Gastrocnemius medialis (tissue), 4 donors: Measurements from ENCODE around the gene RTKN2. TPM values are rescaled to one million over a fixed set of nuclear protein-coding genes. Genes with fewer than 3 reads are reported as not detected.

Source experiments
- ATAC-seq, 2 donors: fragments of 150-250 bp; one replicate each; pipeline ENCODE4 v1.9.1; 2016
- DNase-seq, 2 donors: peaks; one replicate each; pipeline ENCODE4 v3.0.0-alpha.2; 2019
- H3K27ac ChIP-seq, 4 donors: fragments of 200-600 bp; sonication (generic); 1 replicate in 1 of 4; 2 replicates in 3 of 4; pipeline ENCODE4 v1.5.1; 2016 to 2018; ENCODE audit warnings: mild to moderate bottlenecking in 2 of 4, moderate library complexity in 1 of 4
- H3K27me3 ChIP-seq, 3 donors: fragments of 200-600 bp; sonication (generic) in 2 of 3; 1 replicate in 1 of 3; 2 replicates in 2 of 3; pipeline versions ENCODE4 v1.5.1 to v1.6.0; 2016 to 2019; ENCODE audit warnings: mild to moderate bottlenecking in 1 of 3, moderate library complexity in 1 of 3
- H3K36me3 ChIP-seq, 2 donors: fragments of 200-600 bp; sonication (generic) in 1 of 2; one replicate each; pipeline ENCODE4 v1.5.1; 2017 to 2018
- H3K4me1 ChIP-seq, 2 donors: fragments of 200-600 bp; sonication (generic) in 1 of 2; one replicate each; pipeline ENCODE4 v1.5.1; 2016 to 2017; ENCODE audit warnings: mild to moderate bottlenecking in 2 of 2
- H3K4me3 ChIP-seq, 4 donors: fragments of 200-600 bp; sonication (generic) in 3 of 4; 1 replicate in 1 of 4; 2 replicates in 3 of 4; pipeline ENCODE4 v1.5.1; 2016 to 2019; ENCODE audit warnings: mild to moderate bottlenecking in 2 of 4
- H3K9me3 ChIP-seq, 3 donors: fragments of 200-600 bp; sonication (generic) in 2 of 3; 1 replicate in 1 of 3; 2 replicates in 2 of 3; pipeline ENCODE4 v1.5.1; 2016 to 2019
- CTCF ChIP-seq, 5 experiments: fragments of 450-650 bp in 3 of 5; fragments of 200-600 bp in 2 of 5; sonication (generic) in 2 of 5; IDR thresholded peaks in 4 of 5; conservative IDR thresholded peaks in 1 of 5; 1 replicate in 4 of 5; 2 replicates in 1 of 5; pipeline ENCODE4 v1.5.1; 2016 to 2019; ENCODE audit warnings: antibody characterized with exemption in 5 of 5, mild to moderate bottlenecking in 3 of 5, moderate library complexity in 3 of 5
- POLR2A ChIP-seq, 2 donors: fragments of 450-650 bp; IDR thresholded peaks; one replicate each; pipeline ENCODE4 v1.6.1; 2017; ENCODE audit warnings: antibody characterized with exemption in 2 of 2, mild to moderate bottlenecking in 2 of 2, moderate library complexity in 2 of 2
- in situ Hi-C, 4 donors: fragments of 200-750 bp; cut with MboI; loops; one replicate each; pipeline versions ENCODE4 v1.15.0 to v1.8.0; 2017; ENCODE audit warnings: low sequenced_read_pairs in 4 of 4
- intact Hi-C: fragments of 100-400 bp; cut with DNase I; formaldehyde crosslinking; loops from one replicate; pipeline ENCODE4 v1.15.1; 2023; ENCODE audit warnings: low total_unique reads
- total RNA-seq, 4 donors: library from RNA; depleted of rRNA; stranded (reverse); fragments of >200 nt; gene quantifications; one replicate each; pipeline versions ENCODE4 v1.1.0 to v1.2.3, GENCODE V29; 2016

Gene RTKN2
- total RNA-seq, 4 donors from 2014 or later: not detected

- intact Hi-C loops (no loop called here), in situ Hi-C loops (no loop called here)
- H3K27me3 ChIP-seq: no peaks in the 10 kb centered on the region
- H3K4me3 ChIP-seq: no peak overlapping the region
- H3K9me3 ChIP-seq: no peaks in the 10 kb centered on the region
- no peak for DNase-seq
- H3K36me3 ChIP-seq: no peaks in the 10 kb centered on the region
- no peak for ATAC-seq
- no peaks in the 10 kb centered on the region for H3K4me1 ChIP-seq
- H3K27ac ChIP-seq: no peak overlapping the region
- no peak for TF ChIP-seq CTCF (IDR thresholded peaks at IDR 0.05 in 4 of 5, conservative IDR thresholded peaks at IDR 0.05 in 1 of 5)
- TF ChIP-seq POLR2A (IDR thresholded peaks at IDR 0.05): no peak
These were observed 109.3 kb downstream of the RTKN2 start for GRCh38 chr10:62159351-62159750.

GRCh38 chr10:62157601-62158000 is 111.0 kb downstream of the RTKN2 start:
- no peaks in the 10 kb centered on the region for H3K9me3 ChIP-seq
- no peaks in the 10 kb centered on the region for H3K4me1 ChIP-seq
- in situ Hi-C loops (no loop called here), intact Hi-C loops (no loop called here)
- H3K36me3 ChIP-seq: no peaks in the 10 kb centered on the region
- H3K4me3 ChIP-seq: no peak overlapping the region
- H3K27ac ChIP-seq: no peak overlapping the region
- ATAC-seq (no peak), DNase-seq (no peak)
- TF ChIP-seq POLR2A (IDR thresholded peaks at IDR 0.05) (no peak), CTCF (IDR thresholded peaks at IDR 0.05 in 4 of 5, conservative IDR thresholded peaks at IDR 0.05 in 1 of 5) (no peak)
- no peaks in the 10 kb centered on the region for H3K27me3 ChIP-seq

GRCh38 chr10:62155054-62155680 is 113.5 kb downstream of the RTKN2 start:
- Histone ChIP-seq H3K27ac (no peak overlapping the region), H3K27me3 (no peaks in the 10 kb centered on the region), H3K9me3 (no peaks in the 10 kb centered on the region), H3K36me3 (no peaks in the 10 kb centered on the region), H3K4me1 (no peaks in the 10 kb centered on the region), H3K4me3 (no peak overlapping the region)
- TF ChIP-seq POLR2A (IDR thresholded peaks at IDR 0.05) (no peak), CTCF (IDR thresholded peaks at IDR 0.05 in 4 of 5, conservative IDR thresholded peaks at IDR 0.05 in 1 of 5) (no peak)
- in situ Hi-C loops: no loop called here
- no peak for ATAC-seq
- intact Hi-C loops: no loop called here
- DNase-seq: no peak

GRCh38 chr10:62154231-62154630 is 114.4 kb downstream of the RTKN2 start:
- ATAC-seq (no peak), DNase-seq (no peak)
- H3K27me3 ChIP-seq: no peaks in the 10 kb centered on the region
- no peaks in the 10 kb centered on the region for H3K4me1 ChIP-seq
- in situ Hi-C loops: no loop called here
- no peaks in the 10 kb centered on the region for H3K36me3 ChIP-seq
- H3K4me3 ChIP-seq: no peak overlapping the region
- intact Hi-C loops: no loop called here
- no peak for TF ChIP-seq CTCF (IDR thresholded peaks at IDR 0.05 in 4 of 5, conservative IDR thresholded peaks at IDR 0.05 in 1 of 5)
- TF ChIP-seq POLR2A (IDR thresholded peaks at IDR 0.05): no peak
- no peaks in the 10 kb centered on the region for H3K9me3 ChIP-seq
- H3K27ac ChIP-seq: no peak overlapping the region

- ATAC-seq (no peak), DNase-seq (no peak)
- Histone ChIP-seq H3K36me3 (no peaks in the 10 kb centered on the region), H3K4me3 (no peak overlapping the region), H3K4me1 (no peaks in the 10 kb centered on the region), H3K9me3 (no peaks in the 10 kb centered on the region), H3K27ac (no peak overlapping the region), H3K27me3 (no peaks in the 10 kb centered on the region)
- TF ChIP-seq POLR2A (IDR thresholded peaks at IDR 0.05) (no peak), CTCF (IDR thresholded peaks at IDR 0.05 in 4 of 5, conservative IDR thresholded peaks at IDR 0.05 in 1 of 5) (no peak)
- in situ Hi-C loops (no loop called here), intact Hi-C loops (no loop called here)
These were observed 115.5 kb downstream of the RTKN2 start for GRCh38 chr10:62153191-62153590.
